MV-4-11 (cell line): Measurements from ENCODE around the gene IGF1R.
"Not testable (repeated sequence)": the region's sequence is repeated elsewhere in the genome, so short reads cannot be mapped to it uniquely, and the experiment has no call there.

Source experiments
- DNase-seq: peaks from one replicate; lab custom pipeline; 2025; lab: John Stamatoyannopoulos, UW

The IGF1R gene

DNA sequence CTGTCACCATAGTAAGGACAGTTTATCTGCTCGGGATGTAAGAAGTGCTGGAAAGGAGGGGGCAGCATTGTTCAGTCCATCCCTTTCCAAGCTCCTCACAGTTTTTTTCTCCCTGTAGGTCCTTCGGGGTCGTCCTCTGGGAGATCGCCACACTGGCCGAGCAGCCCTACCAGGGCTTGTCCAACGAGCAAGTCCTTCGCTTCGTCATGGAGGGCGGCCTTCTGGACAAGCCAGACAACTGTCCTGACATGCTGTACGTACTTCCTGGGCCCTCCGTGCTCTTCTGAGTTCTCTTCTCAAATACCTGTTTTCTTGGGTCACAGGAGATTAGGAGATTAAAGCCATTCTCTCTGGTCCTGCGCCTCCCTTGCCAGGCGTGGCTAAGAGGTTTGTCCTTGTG is 300.1 kb downstream of the IGF1R start:
- DNase-seq: no peak

DNA sequence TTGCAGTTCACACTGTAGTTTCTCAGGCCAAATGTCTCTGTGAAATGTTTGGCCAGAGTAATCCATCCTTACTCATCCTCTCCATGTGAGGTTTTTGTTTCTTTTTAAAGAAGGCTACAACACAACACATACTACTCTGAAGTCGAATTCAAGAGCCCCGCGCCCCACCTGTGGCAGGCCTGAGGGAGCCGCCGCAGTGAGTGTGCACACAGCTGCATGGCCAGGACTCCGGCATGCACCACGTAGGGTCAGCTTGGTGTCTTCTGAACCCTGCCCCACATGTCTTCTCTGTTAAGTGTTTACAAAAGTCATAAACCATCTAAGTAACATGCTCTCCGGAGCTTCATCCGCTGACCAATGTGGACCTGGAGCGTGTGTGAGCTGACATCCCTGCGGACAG is 300.6 kb downstream of the IGF1R start:
- no peak for DNase-seq

DNA sequence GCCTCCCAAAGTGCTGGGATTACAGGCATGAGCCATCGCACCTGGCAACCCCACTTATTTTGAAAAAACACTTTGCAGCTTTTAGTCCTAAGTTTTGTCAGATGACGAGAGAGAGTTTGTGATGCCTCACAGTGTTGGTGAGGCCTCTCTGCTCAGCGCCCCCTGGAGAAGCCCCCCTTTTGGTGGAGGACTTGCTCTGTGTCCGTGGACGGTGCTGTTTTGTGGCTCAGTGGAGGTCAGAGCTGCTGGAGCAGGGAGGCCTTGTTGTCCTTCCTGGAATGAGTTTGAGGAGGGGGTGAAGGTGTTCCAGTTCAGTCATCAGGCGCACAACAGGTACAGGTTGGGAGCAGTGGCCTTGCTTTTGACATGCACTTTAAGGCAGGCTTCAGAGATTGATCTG is 301.3 kb downstream of the IGF1R start:
- no peak for DNase-seq

DNA sequence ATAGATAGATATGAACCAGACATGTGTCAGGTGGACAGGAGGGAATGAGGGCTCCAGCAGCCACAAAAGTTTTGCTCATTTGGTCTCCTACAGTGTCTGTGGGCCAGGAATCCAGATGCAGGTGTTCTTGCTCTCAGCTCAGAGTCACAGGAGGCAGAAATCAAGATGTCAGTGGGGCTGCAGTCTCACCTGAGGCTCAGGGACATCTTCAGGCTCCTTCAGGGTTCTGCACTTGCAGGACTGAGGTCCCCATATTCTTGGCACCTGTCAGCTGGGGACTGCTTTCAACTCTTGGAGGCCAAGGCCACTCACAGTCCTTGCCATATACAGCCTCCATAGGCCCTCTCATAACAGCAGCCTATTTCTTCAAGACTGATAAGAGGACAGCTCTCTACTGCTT is 301.9 kb downstream of the IGF1R start:
- no peak for DNase-seq

DNA sequence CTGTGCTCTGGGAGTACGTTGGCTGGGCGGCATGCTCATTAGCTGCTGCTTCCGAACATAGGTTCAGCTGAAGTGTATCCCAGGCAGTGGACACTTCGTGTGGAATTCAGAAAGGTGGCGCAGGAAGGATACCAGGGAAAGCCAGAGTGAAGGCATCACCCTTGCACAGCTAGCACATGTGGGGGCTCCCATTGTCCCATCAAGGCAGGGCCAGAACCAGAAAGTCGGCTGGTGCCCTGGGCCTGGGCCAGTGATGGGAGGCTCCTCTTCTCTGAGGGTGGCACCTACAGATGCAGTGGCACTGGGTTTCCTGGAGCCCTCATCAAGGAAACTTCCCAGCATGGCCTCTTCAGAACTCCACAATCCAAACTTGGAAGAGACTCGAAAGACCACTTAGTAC is 302.7 kb downstream of the IGF1R start:
- no peak for DNase-seq

DNA sequence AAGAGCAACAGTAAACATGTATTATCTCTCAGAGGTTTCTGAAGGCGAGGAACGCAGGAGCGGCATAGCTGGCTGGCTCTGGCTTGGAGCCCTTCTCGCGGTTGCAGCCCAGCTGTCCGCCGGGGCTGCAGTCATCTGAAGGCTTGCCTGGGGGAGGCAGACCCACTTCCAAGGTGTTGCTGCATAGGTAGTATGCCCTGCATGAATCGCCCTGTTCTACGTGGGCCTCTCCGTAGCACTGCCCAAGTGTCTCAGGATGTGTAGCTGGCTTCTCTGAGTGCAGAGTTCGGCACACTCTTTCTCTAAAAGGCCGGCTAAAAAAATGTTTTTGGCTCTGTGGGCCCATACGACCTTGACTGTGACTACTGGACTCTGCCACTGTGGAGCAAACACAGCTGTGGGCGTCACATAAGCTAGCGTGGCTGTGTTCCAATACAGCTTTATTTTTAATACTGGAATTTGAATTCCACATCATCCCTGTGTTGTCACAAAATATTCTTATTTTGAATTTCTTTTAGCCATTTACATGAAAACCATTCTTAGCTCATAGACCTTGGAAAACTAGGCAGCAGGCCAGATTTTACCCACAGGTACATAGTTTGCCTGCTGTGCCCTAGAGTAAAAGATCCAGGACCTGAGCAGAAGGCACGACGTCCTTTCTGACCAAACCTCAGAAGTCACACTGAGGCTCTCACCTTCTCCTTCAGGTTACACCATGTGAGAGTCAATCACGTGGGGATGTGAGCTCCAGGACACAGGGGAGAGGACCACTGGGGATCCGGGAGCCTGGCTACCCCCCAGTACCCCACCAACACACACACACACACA is 303.4 kb downstream of the IGF1R start:
- DNase-seq: no peak

DNA sequence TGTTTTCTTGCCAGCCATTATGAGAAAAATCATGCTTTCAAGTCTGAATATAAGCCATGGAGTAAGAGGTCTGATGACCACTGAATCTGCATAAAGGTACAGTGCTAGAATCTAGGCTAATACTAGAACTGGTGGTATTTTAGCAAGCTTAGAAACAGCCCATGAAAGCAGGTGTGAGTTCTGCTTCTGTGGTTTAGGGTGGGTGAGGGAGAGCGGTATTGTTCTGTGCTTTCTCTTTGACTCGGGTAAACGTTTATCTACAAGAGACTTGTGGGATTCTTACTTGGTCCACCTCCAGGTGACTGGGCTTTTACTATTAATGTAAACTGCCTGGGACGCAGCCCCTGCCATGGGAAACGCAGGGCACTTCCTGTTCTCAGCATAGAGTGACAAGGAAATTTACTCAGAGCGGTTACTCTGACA is 304.1 kb downstream of the IGF1R start:
- no peak for DNase-seq

DNA sequence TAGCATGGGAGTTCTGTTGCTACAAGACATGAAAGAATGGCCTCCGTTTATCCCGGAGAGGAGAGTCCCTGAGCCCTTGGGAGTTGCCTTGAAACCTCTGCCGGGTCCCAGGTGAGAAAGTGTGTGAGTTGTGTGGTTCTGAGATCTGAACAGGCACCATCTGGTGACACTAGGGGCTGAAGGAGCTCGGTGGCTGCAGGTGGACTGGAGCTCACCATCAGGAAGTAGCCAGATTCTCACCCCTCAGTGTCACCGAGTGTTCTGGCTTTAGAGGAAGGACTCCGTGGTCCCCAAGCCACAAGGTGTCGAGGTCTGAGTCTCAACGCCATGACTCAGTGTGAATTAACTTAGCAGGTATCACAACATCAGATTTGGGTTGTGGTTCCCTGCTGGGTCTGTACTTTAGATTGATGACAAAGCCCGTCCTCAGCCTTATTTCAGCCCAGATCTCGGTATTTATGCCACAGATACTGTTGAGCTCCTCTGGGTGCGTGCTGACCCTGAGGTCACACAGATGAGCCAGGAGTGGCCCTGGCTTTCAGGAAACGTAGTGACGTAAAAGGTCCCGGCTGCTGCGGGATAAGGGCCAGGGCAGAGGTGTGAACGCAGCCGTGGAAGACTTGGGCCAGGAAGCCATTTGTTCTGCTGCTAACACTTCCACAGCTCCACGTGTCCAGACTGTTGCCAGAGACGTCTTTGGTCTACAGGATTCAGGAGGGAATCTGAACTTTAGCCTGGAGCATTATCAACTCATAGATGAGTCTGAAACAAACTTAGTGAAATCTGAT is 304.9 kb downstream of the IGF1R start:
- no peak for DNase-seq

DNA sequence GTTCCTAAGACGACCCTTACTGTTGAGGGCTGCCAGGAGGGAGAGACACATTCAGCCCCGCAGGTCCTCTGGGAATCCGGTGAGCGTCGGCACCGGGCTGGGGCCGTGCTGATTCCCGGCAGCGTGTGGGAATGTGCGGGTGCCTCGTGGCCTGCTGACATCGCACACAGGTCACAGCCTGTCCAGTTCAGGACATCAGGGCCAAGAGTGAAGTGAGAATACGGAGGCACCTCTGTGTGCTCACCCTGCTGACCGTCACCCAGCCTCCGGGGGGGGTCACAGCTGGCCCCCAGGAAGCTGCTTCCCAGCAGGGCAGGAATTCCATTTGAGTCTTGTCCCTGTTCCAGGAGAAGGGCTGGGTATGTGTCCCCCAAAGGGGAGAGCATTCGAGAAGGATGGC is 305.6 kb downstream of the IGF1R start:
- no peak for DNase-seq

DNA sequence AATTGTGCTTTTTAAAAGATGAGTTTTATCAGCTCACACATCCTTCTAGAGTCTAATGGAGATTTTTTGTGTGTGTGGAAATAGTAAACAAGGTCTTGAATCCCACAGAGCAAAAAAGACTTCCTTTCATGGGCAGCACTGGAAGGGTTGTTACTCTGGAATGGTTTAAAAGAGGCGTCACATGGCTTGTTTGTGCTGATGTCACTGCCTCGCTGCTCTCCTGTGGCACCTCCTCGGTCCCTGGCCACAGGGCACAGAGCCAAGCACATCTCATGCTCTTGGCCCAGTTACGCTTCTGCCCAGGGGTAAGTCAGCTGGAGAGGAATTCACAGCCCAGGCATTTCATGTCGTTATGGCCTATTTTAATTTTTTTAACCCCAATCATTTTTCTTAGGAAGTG is 306.1 kb downstream of the IGF1R start:
- DNase-seq: no peak

DNA sequence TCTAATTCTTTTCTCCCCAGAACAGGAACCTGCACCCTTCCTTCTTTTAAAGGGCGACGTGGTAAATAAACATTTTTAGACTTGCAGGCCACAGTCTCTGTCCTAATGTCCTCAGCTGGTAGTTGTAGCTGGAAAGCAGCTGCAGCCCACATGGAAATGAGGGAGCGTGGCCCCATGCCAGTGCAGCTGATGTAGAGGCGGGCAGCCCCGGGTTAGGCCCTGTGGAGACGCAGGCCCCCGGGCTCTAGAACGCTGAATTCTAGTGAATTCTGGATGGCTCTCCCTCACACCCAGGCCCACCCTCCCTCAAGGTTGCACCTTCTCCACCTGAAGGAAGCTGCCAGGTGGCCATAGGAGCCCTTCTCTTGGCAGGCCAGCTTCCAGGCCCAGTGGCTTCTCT is 307.0 kb downstream of the IGF1R start:
- no peak for DNase-seq

DNA sequence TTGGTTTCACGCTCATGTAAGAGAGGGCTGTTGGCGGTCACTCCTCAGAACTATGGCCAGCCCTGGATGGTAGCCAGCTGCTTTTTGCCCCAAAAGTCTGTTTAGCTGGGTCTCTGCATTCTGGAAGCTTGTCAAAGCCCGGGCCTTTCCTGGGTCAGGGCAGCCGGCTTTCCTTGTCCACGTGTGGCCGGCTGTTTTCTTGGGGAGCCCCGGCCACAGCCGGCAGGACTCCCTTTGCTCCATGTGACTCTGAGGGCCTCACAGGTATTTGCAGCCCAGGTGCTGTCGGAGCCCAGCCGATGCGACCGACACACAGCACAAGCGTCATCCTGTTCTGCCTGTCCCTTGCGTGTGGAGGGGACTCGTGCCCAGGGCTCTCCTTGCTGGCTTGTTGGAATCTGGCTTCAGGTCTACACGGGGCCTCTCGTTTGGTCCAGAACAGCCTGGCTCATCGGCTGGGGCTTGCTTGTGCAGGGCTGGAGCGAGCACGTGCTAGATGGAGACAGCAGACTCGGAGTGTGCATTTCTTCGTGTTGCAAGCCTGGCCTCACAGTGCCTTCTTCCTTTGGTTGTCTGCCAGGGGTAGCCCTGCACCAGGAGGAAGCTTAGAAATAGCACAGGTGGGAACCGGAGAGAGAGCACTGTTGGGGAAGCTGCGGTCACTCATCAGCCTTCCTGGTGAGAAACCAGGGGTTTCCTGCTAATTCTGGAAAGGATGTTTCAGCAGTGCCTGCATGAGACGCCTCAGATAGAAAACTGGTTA is 307.8 kb downstream of the IGF1R start:
- DNase-seq: peak; percentile 17

DNA sequence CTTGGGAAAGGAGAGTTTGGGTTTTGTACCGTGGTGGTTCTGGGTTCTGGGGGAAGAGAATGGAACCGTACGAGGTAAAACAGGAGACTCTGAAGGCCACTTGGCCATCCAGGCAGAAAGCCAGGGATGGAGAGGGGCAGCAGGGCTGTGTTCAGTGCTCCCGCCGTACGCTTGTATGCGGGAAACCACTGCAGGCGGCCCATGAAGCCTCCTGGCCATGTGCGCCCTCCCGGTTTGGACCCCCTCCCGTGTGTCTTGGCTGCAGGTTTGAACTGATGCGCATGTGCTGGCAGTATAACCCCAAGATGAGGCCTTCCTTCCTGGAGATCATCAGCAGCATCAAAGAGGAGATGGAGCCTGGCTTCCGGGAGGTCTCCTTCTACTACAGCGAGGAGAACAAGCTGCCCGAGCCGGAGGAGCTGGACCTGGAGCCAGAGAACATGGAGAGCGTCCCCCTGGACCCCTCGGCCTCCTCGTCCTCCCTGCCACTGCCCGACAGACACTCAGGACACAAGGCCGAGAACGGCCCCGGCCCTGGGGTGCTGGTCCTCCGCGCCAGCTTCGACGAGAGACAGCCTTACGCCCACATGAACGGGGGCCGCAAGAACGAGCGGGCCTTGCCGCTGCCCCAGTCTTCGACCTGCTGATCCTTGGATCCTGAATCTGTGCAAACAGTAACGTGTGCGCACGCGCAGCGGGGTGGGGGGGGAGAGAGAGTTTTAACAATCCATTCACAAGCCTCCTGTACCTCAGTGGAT is 308.6 kb downstream of the IGF1R start:
- DNase-seq: no peak

DNA sequence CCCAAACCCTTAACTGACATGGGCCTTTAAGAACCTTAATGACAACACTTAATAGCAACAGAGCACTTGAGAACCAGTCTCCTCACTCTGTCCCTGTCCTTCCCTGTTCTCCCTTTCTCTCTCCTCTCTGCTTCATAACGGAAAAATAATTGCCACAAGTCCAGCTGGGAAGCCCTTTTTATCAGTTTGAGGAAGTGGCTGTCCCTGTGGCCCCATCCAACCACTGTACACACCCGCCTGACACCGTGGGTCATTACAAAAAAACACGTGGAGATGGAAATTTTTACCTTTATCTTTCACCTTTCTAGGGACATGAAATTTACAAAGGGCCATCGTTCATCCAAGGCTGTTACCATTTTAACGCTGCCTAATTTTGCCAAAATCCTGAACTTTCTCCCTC is 309.3 kb downstream of the IGF1R start:
- peak; percentile 24 for DNase-seq

DNA sequence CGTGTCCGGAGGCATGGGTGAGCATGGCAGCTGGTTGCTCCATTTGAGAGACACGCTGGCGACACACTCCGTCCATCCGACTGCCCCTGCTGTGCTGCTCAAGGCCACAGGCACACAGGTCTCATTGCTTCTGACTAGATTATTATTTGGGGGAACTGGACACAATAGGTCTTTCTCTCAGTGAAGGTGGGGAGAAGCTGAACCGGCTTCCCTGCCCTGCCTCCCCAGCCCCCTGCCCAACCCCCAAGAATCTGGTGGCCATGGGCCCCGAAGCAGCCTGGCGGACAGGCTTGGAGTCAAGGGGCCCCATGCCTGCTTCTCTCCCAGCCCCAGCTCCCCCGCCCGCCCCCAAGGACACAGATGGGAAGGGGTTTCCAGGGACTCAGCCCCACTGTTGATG is 309.7 kb downstream of the IGF1R start:
- DNase-seq: no peak

DNA sequence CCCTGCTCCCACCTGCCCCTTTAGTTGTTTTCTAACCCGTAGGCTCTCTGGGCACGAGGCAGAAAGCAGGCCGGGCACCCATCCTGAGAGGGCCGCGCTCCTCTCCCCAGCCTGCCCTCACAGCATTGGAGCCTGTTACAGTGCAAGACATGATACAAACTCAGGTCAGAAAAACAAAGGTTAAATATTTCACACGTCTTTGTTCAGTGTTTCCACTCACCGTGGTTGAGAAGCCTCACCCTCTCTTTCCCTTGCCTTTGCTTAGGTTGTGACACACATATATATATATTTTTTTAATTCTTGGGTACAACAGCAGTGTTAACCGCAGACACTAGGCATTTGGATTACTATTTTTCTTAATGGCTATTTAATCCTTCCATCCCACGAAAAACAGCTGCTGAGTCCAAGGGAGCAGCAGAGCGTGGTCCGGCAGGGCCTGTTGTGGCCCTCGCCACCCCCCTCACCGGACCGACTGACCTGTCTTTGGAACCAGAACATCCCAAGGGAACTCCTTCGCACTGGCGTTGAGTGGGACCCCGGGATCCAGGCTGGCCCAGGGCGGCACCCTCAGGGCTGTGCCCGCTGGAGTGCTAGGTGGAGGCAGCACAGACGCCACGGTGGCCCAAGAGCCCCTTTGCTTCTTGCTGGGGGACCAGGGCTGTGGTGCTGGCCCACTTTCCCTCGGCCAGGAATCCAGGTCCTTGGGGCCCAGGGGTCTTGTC is 310.7 kb downstream of the IGF1R start:
- no peak for DNase-seq

DNA sequence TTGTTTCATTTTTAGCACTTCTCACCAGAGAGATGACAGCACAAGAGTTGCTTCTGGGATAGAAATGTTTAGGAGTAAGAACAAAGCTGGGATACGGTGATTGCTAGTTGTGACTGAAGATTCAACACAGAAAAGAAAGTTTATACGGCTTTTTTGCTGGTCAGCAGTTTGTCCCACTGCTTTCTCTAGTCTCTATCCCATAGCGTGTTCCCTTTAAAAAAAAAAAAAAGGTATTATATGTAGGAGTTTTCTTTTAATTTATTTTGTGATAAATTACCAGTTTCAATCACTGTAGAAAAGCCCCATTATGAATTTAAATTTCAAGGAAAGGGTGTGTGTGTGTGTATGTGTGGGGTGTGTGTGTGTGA is 311.3 kb downstream of the IGF1R start:
- no peak for DNase-seq

DNA sequence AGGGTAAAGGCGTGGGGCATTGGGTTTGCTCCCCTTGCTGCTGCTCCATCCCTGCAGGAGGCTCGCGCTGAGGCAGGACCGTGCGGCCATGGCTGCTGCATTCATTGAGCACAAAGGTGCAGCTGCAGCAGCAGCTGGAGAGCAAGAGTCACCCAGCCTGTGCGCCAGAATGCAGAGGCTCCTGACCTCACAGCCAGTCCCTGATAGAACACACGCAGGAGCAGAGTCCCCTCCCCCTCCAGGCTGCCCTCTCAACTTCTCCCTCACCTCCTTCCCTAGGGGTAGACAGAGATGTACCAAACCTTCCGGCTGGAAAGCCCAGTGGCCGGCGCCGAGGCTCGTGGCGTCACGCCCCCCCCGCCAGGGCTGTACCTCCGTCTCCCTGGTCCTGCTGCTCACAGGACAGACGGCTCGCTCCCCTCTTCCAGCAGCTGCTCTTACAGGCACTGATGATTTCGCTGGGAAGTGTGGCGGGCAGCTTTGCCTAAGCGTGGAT is 312.3 kb downstream of the IGF1R start:
- no peak for DNase-seq

DNA sequence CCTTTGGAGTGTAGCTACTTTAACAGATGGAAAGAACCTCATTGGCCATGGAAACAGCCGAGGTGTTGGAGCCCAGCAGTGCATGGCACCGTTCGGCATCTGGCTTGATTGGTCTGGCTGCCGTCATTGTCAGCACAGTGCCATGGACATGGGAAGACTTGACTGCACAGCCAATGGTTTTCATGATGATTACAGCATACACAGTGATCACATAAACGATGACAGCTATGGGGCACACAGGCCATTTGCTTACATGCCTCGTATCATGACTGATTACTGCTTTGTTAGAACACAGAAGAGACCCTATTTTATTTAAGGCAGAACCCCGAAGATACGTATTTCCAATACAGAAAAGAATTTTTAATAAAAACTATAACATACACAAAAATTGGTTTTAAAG is 315.1 kb downstream of the IGF1R start:
- no peak for DNase-seq

DNA sequence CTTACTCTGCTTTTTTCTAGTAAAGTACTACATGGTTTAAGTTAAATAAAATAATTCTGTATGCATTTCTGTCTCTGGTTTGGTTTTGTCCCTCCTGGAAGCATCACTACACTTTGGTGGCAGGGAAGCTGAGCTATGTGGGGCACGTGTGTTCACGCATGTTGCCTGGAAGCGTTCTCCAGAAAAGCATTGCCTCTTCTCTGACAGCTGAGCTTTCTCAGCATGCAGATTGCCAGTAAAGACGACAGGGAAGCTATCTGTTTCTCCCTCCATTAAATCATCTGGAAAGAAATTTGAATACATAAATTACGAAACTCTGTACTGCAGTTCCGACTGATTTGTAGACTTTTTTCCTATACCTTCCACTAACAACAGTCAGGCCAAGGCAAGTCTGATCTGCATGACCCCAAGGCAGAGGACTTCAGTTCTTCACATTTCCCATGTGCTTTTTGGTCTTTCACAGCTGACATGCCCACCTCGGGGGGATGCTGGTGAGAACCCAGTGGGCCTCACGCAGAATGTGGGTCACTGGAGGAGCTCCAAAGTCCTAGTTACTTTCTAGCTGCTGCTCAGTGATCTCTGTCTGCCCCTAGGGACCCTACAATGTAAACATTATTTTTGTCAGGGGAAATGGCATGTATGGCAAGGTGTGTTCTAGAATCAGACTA is 316.3 kb downstream of the IGF1R start:
- DNase-seq: no peak

DNA sequence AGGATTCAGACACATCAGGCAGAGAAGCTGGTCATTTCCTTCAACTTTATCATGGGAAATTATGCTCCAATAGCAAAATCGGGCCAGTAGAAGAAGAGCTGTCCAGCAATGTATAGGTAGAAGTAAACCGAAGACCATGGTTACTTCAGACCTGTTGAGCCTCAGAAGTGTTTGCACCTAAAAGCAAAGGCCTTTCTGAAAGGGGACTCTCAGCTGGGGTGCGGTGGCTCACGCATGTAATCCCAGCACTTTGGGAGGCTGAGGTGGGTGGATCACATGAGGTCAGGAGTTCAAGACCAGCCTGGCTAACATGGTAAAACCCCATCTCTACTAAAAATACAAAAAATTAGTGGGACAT is 316.8 kb downstream of the IGF1R start:
- not testable (repeated sequence) for DNase-seq
